Mesothelial cell of epicardium (in vitro differentiated cells): ENCODE measurements around the gene CCDC138. TPM values are rescaled to one million over a fixed set of nuclear protein-coding genes. Genes with fewer than 3 reads are reported as not detected.

ENCODE experiments used
- DNase-seq, 2 experiments: peaks; one replicate each; pipeline ENCODE4 v3.0.0; 2021; ENCODE audit warnings: low spot score in 2 of 2; ENCODE audit not compliant: unreplicated experiment in 2 of 2
- H3K27ac Mint-ChIP-seq: 2 replicates; pipeline ENCODE4 v1.8.0; 2021; ENCODE audit warnings: mixed read lengths
- H3K27me3 Mint-ChIP-seq: 2 replicates; pipeline ENCODE4 v1.8.0; 2021; ENCODE audit warnings: low read depth, mixed read lengths
- H3K36me3 Mint-ChIP-seq: 2 replicates; pipeline ENCODE4 v1.8.0; 2021; ENCODE audit warnings: mixed read lengths
- H3K4me1 Mint-ChIP-seq: 2 replicates; pipeline ENCODE4 v1.8.0; 2021; ENCODE audit warnings: mixed read lengths
- H3K4me3 Mint-ChIP-seq: 2 replicates; pipeline ENCODE4 v1.8.0; 2021; ENCODE audit warnings: mild to moderate bottlenecking, moderate library complexity, mixed read lengths
- H3K9me3 Mint-ChIP-seq: 2 replicates; pipeline ENCODE4 v1.8.0; 2021; ENCODE audit warnings: mixed read lengths
- CTCF ChIP-seq: fragments of 200-600 bp; sonication (generic); IDR thresholded peaks from one replicate; pipeline ENCODE4 v1.5.0; 2021; ENCODE audit warnings: antibody characterized with exemption; ENCODE audit not compliant: unreplicated experiment
- total RNA-seq: library from RNA; stranded (reverse); gene quantifications from 3 replicates; pipeline ENCODE4 v1.2.1, GENCODE V29; 2021

Gene CCDC138
- total RNA-seq, 1 donor from 2014 or later = 22.6 TPM

DNA sequence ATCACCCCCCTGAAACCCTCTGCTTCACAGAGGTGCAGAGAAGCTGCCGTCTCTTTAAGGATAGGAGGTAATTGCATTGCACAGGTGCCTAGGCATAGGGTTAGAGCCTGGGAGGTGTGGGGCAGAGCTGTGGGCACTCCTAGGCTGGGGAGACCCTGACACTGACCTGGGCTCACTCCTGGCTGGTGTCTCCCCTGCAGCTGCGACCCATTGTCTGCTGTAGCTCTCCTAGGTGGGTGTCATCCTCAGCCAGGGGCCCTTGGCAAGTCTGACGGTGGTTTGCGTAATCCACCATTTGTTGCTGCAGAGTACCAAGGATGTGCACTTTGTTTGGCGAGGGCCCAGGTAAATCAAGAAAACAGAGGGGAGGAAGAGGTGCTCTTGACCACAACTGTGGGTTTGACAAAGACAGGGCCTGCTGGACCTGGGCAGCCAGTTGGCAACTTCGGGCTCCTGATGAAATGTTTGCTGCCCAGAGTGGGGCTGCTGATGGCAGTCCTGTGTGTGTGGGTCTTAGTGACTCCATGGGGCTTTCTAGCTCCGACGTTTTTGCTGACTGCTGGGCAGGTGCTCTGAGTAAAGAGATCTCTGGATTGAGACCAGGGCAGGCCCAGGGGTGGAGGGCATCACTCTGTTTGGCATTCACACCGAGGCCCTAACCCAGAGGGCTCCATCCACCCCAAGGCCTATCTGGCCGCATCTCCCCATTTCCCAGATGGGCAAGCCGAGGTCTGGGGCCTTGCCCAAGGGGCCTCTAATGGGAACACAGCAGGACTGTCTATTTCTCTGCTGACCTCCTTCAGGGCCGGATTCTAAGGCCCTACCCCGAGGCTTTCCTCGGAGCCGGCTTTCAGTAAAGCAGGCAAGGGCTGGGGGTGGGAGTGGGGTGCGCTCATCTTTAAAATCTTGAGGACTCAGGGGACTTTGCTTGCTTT lies 134.8 kb downstream of the CCDC138 start:
- DNase-seq = no peak
- H3K27me3 Mint-ChIP-seq = no peaks in the 10 kb centered on the region
- TF ChIP-seq CTCF = no peak

GRCh38 chr2:108922141-108922915 lies 135.8 kb downstream of the CCDC138 start:
- Mint-ChIP-seq H3K4me3 (no peak overlapping the region), H3K27ac (no peak overlapping the region), H3K4me1 (peaks cover 12% of the 10 kb centered on the region), H3K9me3 (no peaks in the 10 kb centered on the region), H3K27me3 (no peaks in the 10 kb centered on the region), H3K36me3 (no peaks in the 10 kb centered on the region)
- no peak for DNase-seq
- TF ChIP-seq CTCF = no peak

More for the DNA sequence above, 134.8 kb downstream of the CCDC138 start:
- H3K4me3 Mint-ChIP-seq = no peak overlapping the region
- no peaks in the 10 kb centered on the region for H3K36me3 Mint-ChIP-seq
- no peak overlapping the region for H3K27ac Mint-ChIP-seq
- H3K4me1 Mint-ChIP-seq = peaks cover 12% of the 10 kb centered on the region
- no peaks in the 10 kb centered on the region for H3K9me3 Mint-ChIP-seq

DNA sequence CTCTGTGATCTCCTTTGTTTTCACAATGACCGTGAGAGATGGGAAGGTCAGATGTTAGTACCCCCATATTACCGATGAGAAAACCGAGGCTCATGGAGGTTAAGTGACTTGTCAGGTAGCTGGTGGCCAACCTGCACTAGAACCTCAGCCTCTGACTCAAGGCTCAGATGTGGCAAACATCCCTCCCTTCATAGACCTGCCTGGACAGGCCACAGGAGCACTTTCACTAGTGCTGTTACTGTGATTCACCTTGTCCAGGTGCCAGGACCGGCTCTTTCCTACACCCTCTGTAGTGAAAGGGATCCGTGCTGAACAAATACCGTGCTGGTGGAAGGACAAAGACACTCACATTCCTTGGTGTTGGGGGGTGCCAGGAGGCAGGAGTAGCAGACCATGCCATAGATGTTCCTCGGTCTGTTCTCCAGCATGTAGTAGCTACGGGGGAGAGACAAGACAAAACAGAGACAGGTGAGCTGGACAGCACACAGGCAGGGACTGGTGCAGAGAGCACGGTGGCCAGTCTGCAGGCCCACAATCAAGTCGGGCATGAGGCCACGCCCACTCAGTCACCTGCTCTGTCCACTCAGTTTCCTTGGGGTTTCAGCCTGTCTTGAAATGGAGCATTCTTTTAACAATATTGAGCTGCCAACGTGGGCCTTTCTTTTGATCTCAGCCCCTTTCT lies 136.6 kb downstream of the CCDC138 start:
- DNase-seq = no peak
- H3K4me3 Mint-ChIP-seq = no peak overlapping the region
- H3K27me3 Mint-ChIP-seq = no peaks in the 10 kb centered on the region
- peaks cover 13% of the 10 kb centered on the region for H3K4me1 Mint-ChIP-seq
- H3K36me3 Mint-ChIP-seq = no peaks in the 10 kb centered on the region
- H3K27ac Mint-ChIP-seq = no peak overlapping the region
- no peaks in the 10 kb centered on the region for H3K9me3 Mint-ChIP-seq
- TF ChIP-seq CTCF = no peak

GRCh38 chr2:108923736-108924579 lies 137.4 kb downstream of the CCDC138 start:
- peaks cover 18% of the 10 kb centered on the region for H3K4me1 Mint-ChIP-seq
- no peak overlapping the region for H3K4me3 Mint-ChIP-seq
- no peak for DNase-seq
- H3K27ac Mint-ChIP-seq = no peak overlapping the region
- H3K36me3 Mint-ChIP-seq = no peaks in the 10 kb centered on the region
- no peaks in the 10 kb centered on the region for H3K9me3 Mint-ChIP-seq
- TF ChIP-seq CTCF = no peak
- H3K27me3 Mint-ChIP-seq = no peaks in the 10 kb centered on the region
